Ascending aorta (tissue), 2 donors: ENCODE data around the gene ZFP91. TPM values are rescaled to one million over a fixed set of nuclear protein-coding genes. Genes with fewer than 3 reads are reported as not detected.

Source experiments
- DNase-seq, 2 donors: peaks; one replicate each; pipeline ENCODE4 v3.0.0-alpha.2; 2019; ENCODE audit warnings: low spot score in 2 of 2
- H3K27ac ChIP-seq, 2 donors: fragments of 200-600 bp; sonication (generic); one replicate each; pipeline ENCODE4 v1.5.1; 2016 to 2017; ENCODE audit warnings: mild to moderate bottlenecking in 1 of 2
- H3K27me3 ChIP-seq: fragments of 200-600 bp; sonication (generic); one replicate; pipeline ENCODE4 v1.5.1; 2017
- H3K36me3 ChIP-seq, 2 donors: fragments of 200-600 bp; sonication (generic); one replicate each; pipeline ENCODE4 v1.5.1; 2016
- H3K4me1 ChIP-seq, 2 donors: fragments of 200-600 bp; sonication (generic); one replicate each; pipeline ENCODE4 v1.5.1; 2016 to 2017; ENCODE audit warnings: mild to moderate bottlenecking in 1 of 2
- H3K4me3 ChIP-seq, 2 donors: fragments of 200-600 bp; sonication (generic); one replicate each; pipeline ENCODE4 v1.5.1; 2016 to 2017; ENCODE audit warnings: mild to moderate bottlenecking in 1 of 2
- H3K9me3 ChIP-seq, 2 donors: fragments of 200-600 bp; sonication (generic); one replicate each; pipeline ENCODE4 v1.5.1; 2016
- intact Hi-C: fragments of 100-400 bp; cut with DNase I; formaldehyde crosslinking; loops from one replicate; pipeline ENCODE4 v1.15.1; 2023
- total RNA-seq: library from RNA; depleted of rRNA; stranded (reverse); fragments of >200 nt; gene quantifications from one replicate; pipeline ENCODE4 v1.1.0, GENCODE V29; 2016
- TF ChIP-seq, protein P1 (sequence below), 3 experiments: fragments of 200-600 bp in 2 of 3; fragments of 450-650 bp in 1 of 3; sonication (generic) in 2 of 3; IDR thresholded peaks; one replicate each; pipeline ENCODE4 v1.5.1; 2016 to 2019; ENCODE audit warnings: antibody characterized with exemption in 3 of 3, mild to moderate bottlenecking in 1 of 3, moderate library complexity in 1 of 3

ZFP91 gene
- total RNA-seq, 1 donor from 2014 or later = 32.5 TPM

DNA sequence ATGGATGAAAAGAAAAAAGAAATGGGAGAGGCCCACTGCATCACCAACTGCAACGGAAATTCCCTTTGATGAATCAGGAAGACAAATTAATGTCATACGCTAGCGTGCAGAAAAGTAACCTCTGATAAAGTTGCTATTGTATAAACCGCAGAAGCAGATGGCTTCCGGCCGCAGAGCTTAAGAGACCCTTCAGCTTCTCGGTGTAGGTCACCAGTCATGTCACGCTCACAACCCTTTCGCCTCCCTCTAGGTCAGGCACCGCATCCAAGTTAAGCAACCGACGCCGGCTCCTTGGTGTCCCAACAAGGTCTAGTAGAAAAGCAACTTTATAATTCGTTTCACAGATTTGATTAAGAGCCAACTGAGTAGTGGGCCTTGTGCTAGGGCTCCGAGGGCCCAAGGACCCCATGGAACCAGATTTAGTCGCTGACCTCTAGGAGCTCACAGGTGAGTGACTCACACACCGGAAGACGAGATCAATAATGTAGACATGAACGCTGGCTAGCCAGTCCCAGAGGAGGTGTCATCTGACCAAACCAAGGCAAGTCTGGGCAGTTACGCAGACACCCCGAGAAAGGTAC, 1.2 kb upstream of the ZFP91 start:
- Histone ChIP-seq H3K4me3 (peak overlapping the region; percentile 94 to 97), H3K27ac (peak overlapping the region; percentile 98 to 99), H3K9me3 (no peaks in the 10 kb centered on the region), H3K36me3 (no peaks in the 10 kb centered on the region), H3K27me3 (no peaks in the 10 kb centered on the region), H3K4me1 (peaks cover 5 to 45% of the 10 kb centered on the region in 2 donors)
- DNase-seq = peak in 1 of 2 donors; percentile 84
- intact Hi-C loops = loop anchor here (1.0 to 10.0 kb wide), 12 partner anchors 13 to 1503 kb away; partner anchors contain the start of genes CLP1, CTNND1, FAM111A and OSBP
- TF ChIP-seq, protein P1, sequence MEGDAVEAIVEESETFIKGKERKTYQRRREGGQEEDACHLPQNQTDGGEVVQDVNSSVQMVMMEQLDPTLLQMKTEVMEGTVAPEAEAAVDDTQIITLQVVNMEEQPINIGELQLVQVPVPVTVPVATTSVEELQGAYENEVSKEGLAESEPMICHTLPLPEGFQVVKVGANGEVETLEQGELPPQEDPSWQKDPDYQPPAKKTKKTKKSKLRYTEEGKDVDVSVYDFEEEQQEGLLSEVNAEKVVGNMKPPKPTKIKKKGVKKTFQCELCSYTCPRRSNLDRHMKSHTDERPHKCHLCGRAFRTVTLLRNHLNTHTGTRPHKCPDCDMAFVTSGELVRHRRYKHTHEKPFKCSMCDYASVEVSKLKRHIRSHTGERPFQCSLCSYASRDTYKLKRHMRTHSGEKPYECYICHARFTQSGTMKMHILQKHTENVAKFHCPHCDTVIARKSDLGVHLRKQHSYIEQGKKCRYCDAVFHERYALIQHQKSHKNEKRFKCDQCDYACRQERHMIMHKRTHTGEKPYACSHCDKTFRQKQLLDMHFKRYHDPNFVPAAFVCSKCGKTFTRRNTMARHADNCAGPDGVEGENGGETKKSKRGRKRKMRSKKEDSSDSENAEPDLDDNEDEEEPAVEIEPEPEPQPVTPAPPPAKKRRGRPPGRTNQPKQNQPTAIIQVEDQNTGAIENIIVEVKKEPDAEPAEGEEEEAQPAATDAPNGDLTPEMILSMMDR (IDR thresholded peaks at IDR 0.05) = no peak

GRCh38 chr11:58578136-58578634, 678 bp upstream of the ZFP91 start:
- Histone ChIP-seq H3K4me1 (peaks cover 0 to 41% of the 10 kb centered on the region in 2 donors), H3K4me3 (peak overlapping the region; percentile 94 to 97), H3K27me3 (no peaks in the 10 kb centered on the region), H3K36me3 (no peaks in the 10 kb centered on the region), H3K9me3 (no peaks in the 10 kb centered on the region), H3K27ac (peak overlapping the region; percentile 98 to 99)
- DNase-seq = peak; percentile 77 to 97
- TF ChIP-seq, protein P1 (IDR thresholded peaks at IDR 0.05) = no peak
- intact Hi-C loops = loop anchor here (1.0 to 10.0 kb wide), 12 partner anchors 13 to 1503 kb away; partner anchors contain the start of genes CLP1, CTNND1, FAM111A and OSBP

DNA sequence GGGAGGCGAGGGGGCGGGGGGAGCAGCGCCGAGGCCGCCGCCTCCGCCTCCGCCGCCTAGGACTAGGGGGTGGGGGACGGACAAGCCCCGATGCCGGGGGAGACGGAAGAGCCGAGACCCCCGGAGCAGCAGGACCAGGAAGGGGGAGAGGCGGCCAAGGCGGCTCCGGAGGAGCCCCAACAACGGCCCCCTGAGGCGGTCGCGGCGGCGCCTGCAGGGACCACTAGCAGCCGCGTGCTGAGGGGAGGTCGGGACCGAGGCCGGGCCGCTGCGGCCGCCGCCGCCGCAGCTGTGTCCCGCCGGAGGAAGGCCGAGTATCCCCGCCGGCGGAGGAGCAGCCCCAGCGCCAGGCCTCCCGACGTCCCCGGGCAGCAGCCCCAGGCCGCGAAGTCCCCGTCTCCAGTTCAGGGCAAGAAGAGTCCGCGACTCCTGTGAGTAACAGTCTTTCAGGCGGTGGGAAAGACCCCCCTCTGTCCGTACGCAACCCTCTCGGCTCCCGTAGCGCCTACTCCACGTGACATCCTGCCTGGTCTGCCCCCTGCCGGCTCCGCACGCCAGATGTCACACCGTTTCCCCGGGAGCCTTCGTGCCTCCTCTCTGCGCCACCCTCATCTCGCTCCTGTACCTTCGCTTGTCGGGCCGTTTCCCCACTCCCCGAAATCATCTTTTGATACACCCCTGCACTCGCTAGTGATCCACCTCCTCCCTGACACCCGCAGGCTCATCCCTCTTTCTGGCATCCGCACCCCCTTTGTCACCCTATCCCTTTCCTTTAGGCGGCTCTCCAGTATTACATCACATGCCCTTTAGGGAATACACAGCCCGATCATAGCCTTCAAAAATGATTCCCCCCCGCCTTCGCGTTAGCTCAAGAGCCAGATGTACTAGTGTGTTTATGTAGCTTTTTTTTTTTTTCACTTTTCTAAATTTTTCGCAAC, 598 bp downstream of the ZFP91 start:
- Histone ChIP-seq H3K27ac (peak overlapping the region; percentile 98 to 99), H3K4me3 (peak overlapping the region; percentile 94 to 97), H3K27me3 (no peaks in the 10 kb centered on the region), H3K9me3 (no peaks in the 10 kb centered on the region), H3K36me3 (no peaks in the 10 kb centered on the region), H3K4me1 (peaks cover 0 to 32% of the 10 kb centered on the region in 2 donors)
- DNase-seq = peak; percentile 77 to 96
- TF ChIP-seq, protein P1 (IDR thresholded peaks at IDR 0.05) = peak; percentile 65 to 94 (median 73)
- intact Hi-C loops = loop anchor here (2.0 to 10.0 kb wide), 10 partner anchors 15 to 1505 kb away; partner anchors contain the start of genes CLP1, CTNND1, FAM111A and OSBP

DNA sequence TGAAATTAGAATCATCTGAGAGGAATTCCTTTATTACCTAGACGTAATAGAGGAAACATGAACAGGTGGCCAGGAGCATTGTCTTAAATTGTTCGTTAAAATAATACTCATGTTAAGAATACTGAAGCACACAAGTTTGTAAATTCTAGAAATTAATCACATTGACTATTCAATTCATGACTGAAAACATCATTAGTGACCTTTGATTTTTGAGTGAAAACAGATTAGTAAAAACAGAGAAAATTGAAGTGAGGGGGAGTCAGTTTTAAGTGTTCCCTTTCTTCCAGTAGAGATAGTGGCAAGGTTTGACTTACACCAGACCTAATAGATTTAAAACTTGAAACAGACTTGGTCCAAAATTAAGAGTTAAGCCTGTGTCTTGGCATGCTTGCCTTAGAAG, 1.4 kb downstream of the ZFP91 start:
- Histone ChIP-seq H3K27me3 (no peaks in the 10 kb centered on the region), H3K4me1 (peaks cover 0 to 28% of the 10 kb centered on the region in 2 donors)

DNA sequence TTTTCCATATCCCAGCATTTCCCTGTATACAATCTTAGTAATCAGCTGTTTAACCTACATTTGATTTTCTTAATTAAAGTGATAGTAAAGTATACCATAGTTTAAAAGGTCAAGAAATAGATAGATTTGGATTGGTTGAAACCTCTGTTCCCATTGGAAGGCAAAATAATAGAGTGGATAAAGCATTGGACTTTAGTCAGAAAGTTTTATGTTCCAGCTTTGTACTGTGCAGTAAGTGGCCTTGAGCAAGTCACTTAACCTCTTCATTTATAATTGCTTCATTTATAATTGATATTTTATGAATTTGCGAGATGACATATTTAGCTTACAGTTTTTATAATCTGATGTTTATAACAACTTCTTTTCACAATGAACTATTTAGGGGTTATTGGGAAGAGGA, 3.6 kb downstream of the ZFP91 start:
- TF ChIP-seq, protein P1 (IDR thresholded peaks at IDR 0.05) = no peak
- Histone ChIP-seq H3K36me3 (no peaks in the 10 kb centered on the region), H3K4me1 (peaks cover 0 to 10% of the 10 kb centered on the region in 2 donors), H3K9me3 (no peaks in the 10 kb centered on the region), H3K4me3 (no peak overlapping the region), H3K27ac (no peak overlapping the region), H3K27me3 (no peaks in the 10 kb centered on the region)
- intact Hi-C loops = no loop called here
- DNase-seq = no peak

More for the DNA sequence above, 1.4 kb downstream of the ZFP91 start:
- Histone ChIP-seq H3K27ac (peak overlapping the region; percentile 98 to 99), H3K9me3 (no peaks in the 10 kb centered on the region), H3K4me3 (peak overlapping the region; percentile 94 to 97), H3K36me3 (no peaks in the 10 kb centered on the region)
- TF ChIP-seq, protein P1 (IDR thresholded peaks at IDR 0.05) = no peak
- no peak for DNase-seq
- intact Hi-C loops = no loop called here
